Measurements from ENCODE around the gene CCT7.

Gene CCT7

GRCh38 chr2:73263540-73264331 is 29.6 kb downstream of the CCT7 start (continued):
- TF ChIP-seq RBAK (tag by site-specific recombination; IDR thresholded peaks at IDR 0.05), result no peak
- TF ChIP-seq ZNF239 (tag by site-specific recombination; IDR thresholded peaks at IDR 0.05), result no peak

- peaks cover 4% of the 10 kb centered on the region; the same call in 1 of the 2 replicates for H3K4me1 ChIP-seq (ENCODE audit: control insufficient read depth, insufficient read depth, low read length)
- TF ChIP-seq ZNF449 (tag by site-specific recombination; IDR thresholded peaks at IDR 0.05) (no peak), ZNF571 (tag by site-specific recombination; IDR thresholded peaks at IDR 0.05) (no peak), ZNF19 (tag by site-specific recombination; IDR thresholded peaks at IDR 0.05; ENCODE audit: low read depth) (no peak), GLI4 (tag by site-specific recombination; IDR thresholded peaks at IDR 0.05) (no peak), ZNF660 (tag by site-specific recombination; IDR thresholded peaks at IDR 0.05) (no peak), ZNF10 (tag by site-specific recombination; IDR thresholded peaks at IDR 0.05) (no peak), ZNF561 (tag by site-specific recombination; IDR thresholded peaks at IDR 0.05; ENCODE audit: borderline replicate concordance) (no peak), ZNF37A (tag by site-specific recombination; IDR thresholded peaks at IDR 0.05) (no peak)
- no peak overlapping the region for H3K4me3 ChIP-seq (ENCODE audit: low read depth, low read length)
- H3K9me3 ChIP-seq (ENCODE audit: control insufficient read depth, insufficient read depth, low read depth, low read length), result no peaks in the 10 kb centered on the region
- CTCF ChIA-PET, result no interaction called here
- peaks cover 0 to 44% of the 10 kb centered on the region in 2 experiments; a peak in 2 of 3 replicates for H3K36me3 ChIP-seq (ENCODE audit: control insufficient read depth in 2 of 2, insufficient read depth in 1 of 2, low read length in 2 of 2)
- POLR2A ChIA-PET, result no interaction called here
- H3K27ac ChIP-seq (ENCODE audit: extremely low read depth, low read depth, low read length), result no peak overlapping the region
Measured at GRCh38 chr2:73264332-73264606, 30.2 kb downstream of the CCT7 start.

- POLR2A ChIA-PET, result interaction anchor here (0.5 kb wide), 1 partner anchor 58 kb away, joined by 8 read pairs; no protein-coding TSS in a partner anchor
- Histone ChIP-seq H3K9me3 (ENCODE audit: control insufficient read depth, insufficient read depth, low read depth, low read length) (no peaks in the 10 kb centered on the region), H3K36me3 (ENCODE audit: control insufficient read depth in 2 of 2, insufficient read depth in 1 of 2, low read length in 2 of 2) (peaks cover 0 to 39% of the 10 kb centered on the region in 2 experiments; a peak in 2 of 3 replicates), H3K27ac (ENCODE audit: extremely low read depth, low read depth, low read length) (no peak overlapping the region), H3K4me3 (ENCODE audit: low read depth, low read length) (no peak overlapping the region), H3K4me1 (ENCODE audit: control insufficient read depth, insufficient read depth, low read length) (peaks cover 4% of the 10 kb centered on the region; the same call in 1 of the 2 replicates)
- CTCF ChIA-PET, result no interaction called here
- TF ChIP-seq ZNF19 (tag by site-specific recombination; IDR thresholded peaks at IDR 0.05; ENCODE audit: low read depth) (no peak), ZBTB26 (tag by site-specific recombination; optimal IDR thresholded peaks at IDR 0.05) (no peak), ZNF843 (tag by site-specific recombination; IDR thresholded peaks at IDR 0.05) (no peak), BCL11B (tag by site-specific recombination; IDR thresholded peaks at IDR 0.05; ENCODE audit: low read depth) (no peak), GLI2 (tag by site-specific recombination; IDR thresholded peaks at IDR 0.05; ENCODE audit: borderline replicate concordance, low read depth) (no peak), ZNF175 (tag by site-specific recombination; IDR thresholded peaks at IDR 0.05) (no peak), PRDM2 (tag by site-specific recombination; IDR thresholded peaks at IDR 0.05; ENCODE audit: borderline replicate concordance) (no peak), ZNF692 (tag by site-specific recombination; IDR thresholded peaks at IDR 0.05) (no peak), ZNF112 (tag by site-specific recombination; IDR thresholded peaks at IDR 0.05) (no peak), TRIM28 (IDR thresholded peaks at IDR 0.05; ENCODE audit: borderline replicate concordance, low read length) (no peak), ZNF114 (tag by site-specific recombination; IDR thresholded peaks at IDR 0.05) (no peak), MZF1 (tag by site-specific recombination; IDR thresholded peaks at IDR 0.05; ENCODE audit: borderline replicate concordance) (no peak), HOXA7 (CRISPR knock-in tag; IDR thresholded peaks at IDR 0.05; ENCODE audit: borderline replicate concordance) (no peak), ZNF837 (tag by site-specific recombination; IDR thresholded peaks at IDR 0.05) (no peak), ZNF211 (tag by site-specific recombination; IDR thresholded peaks at IDR 0.05; ENCODE audit: low read depth) (no peak)
Measured at GRCh38 chr2:73264783-73265182, 30.7 kb downstream of the CCT7 start.

All from HEK293 (cell line).